Left lung (tissue), 10 donors: ENCODE results near the gene CWC15. TPM values are rescaled to one million over a fixed set of nuclear protein-coding genes. Genes with fewer than 3 reads are reported as not detected.

Source experiments
- ATAC-seq: fragments of 200-7000 bp; cut with Tn5 transposase; one replicate; pipeline ENCODE4 v1.9.1; 2020; ENCODE audit warnings: moderate library complexity
- DNase-seq, 4 donors: peaks; one replicate each; pipeline ENCODE4 v3.0.0-alpha.2; 2013 to 2020
- H3K27ac ChIP-seq, 2 donors: fragments of 200-600 bp; sonication (generic) in 1 of 2; one replicate each; pipeline versions ENCODE4 v1.5.0 to v1.8.0; 2020 to 2021
- H3K27me3 ChIP-seq, 2 donors: fragments of 200-600 bp; sonication (generic) in 1 of 2; one replicate each; pipeline versions ENCODE4 v1.5.0 to v1.8.0; 2020 to 2021
- H3K36me3 ChIP-seq, 2 donors: fragments of 200-600 bp; sonication (generic) in 1 of 2; one replicate each; pipeline versions ENCODE4 v1.5.0 to v1.8.0; 2020 to 2021
- H3K4me1 ChIP-seq, 2 donors: fragments of 200-600 bp; one replicate each; pipeline ENCODE4 v1.8.0; 2021
- H3K4me3 ChIP-seq, 2 donors: fragments of 200-600 bp; sonication (generic) in 1 of 2; one replicate each; pipeline versions ENCODE4 v1.5.0 to v1.8.0; 2020 to 2021; ENCODE audit warnings: mild to moderate bottlenecking in 1 of 2
- H3K9me3 ChIP-seq, 2 donors: fragments of 200-600 bp; sonication (generic) in 1 of 2; one replicate each; pipeline versions ENCODE4 v1.5.0 to v1.8.0; 2020 to 2021
- CTCF ChIP-seq, 2 donors: fragments of 200-600 bp; sonication (generic) in 1 of 2; IDR thresholded peaks; one replicate each; pipeline versions ENCODE4 v1.5.0 to v1.8.0; 2021; ENCODE audit warnings: antibody characterized with exemption in 2 of 2
- intact Hi-C, 2 donors: fragments of 100-400 bp; cut with DNase I; formaldehyde crosslinking; loops; one replicate each; pipeline versions ENCODE4 v1.11.2 to v1.14.2; 2022
- polyA plus RNA-seq, 6 donors: library from polyadenylated mRNA; unstranded; fragments of 120-200 nt; gene quantifications; one replicate each; pipeline ENCODE4 v1.2.1, GENCODE V29; 2013; ENCODE audit not compliant: insufficient read length in 6 of 6
- total RNA-seq, 2 donors: library from RNA; stranded (reverse); fragmentation: NEBNext Ultra II Directional; extraction: Animal tissue kit (Norgen Biotek cat#: 25700); gene quantifications; one replicate each; pipeline ENCODE4 v1.2.1, GENCODE V29; 2021
- donor health status: DM: no; HTN: yes; CAD: no.
- donor health status: DM: no; HTN: no; CAD: no.

The CWC15 gene
- total and polyA plus RNA-seq, 8 donors: 43.3 to 108 (median 97.6) TPM

- Histone ChIP-seq H3K4me3 (no peak overlapping the region), H3K4me1 (peaks cover 17 to 30% of the 10 kb centered on the region in 2 donors), H3K27me3 (no peaks in the 10 kb centered on the region), H3K27ac (peak overlapping the region; percentile 57 to 74), H3K36me3 (no peaks in the 10 kb centered on the region), H3K9me3 (no peaks in the 10 kb centered on the region)
- DNase-seq (peak in 3 of 4 donors; percentile 64 to 94 (median 93)), ATAC-seq (peak; percentile 73)
- no peak for TF ChIP-seq CTCF (IDR thresholded peaks at IDR 0.05)
- intact Hi-C loops: no loop called here
These were observed 46.6 kb downstream of the CWC15 start for GRCh38 chr11:94926698-94927237.

- H3K9me3 ChIP-seq: no peaks in the 10 kb centered on the region
- H3K4me1 ChIP-seq: peaks cover 17 to 30% of the 10 kb centered on the region in 2 donors
- no peaks in the 10 kb centered on the region for H3K36me3 ChIP-seq
- H3K4me3 ChIP-seq: no peak overlapping the region
- ATAC-seq (peak; percentile 6), DNase-seq (no peak)
- H3K27me3 ChIP-seq: no peaks in the 10 kb centered on the region
- no peak for TF ChIP-seq CTCF (IDR thresholded peaks at IDR 0.05)
- H3K27ac ChIP-seq: peak overlapping the region; percentile 57 to 74
- intact Hi-C loops: no loop called here
These were observed 47.1 kb downstream of the CWC15 start for GRCh38 chr11:94926271-94926625.

DNA sequence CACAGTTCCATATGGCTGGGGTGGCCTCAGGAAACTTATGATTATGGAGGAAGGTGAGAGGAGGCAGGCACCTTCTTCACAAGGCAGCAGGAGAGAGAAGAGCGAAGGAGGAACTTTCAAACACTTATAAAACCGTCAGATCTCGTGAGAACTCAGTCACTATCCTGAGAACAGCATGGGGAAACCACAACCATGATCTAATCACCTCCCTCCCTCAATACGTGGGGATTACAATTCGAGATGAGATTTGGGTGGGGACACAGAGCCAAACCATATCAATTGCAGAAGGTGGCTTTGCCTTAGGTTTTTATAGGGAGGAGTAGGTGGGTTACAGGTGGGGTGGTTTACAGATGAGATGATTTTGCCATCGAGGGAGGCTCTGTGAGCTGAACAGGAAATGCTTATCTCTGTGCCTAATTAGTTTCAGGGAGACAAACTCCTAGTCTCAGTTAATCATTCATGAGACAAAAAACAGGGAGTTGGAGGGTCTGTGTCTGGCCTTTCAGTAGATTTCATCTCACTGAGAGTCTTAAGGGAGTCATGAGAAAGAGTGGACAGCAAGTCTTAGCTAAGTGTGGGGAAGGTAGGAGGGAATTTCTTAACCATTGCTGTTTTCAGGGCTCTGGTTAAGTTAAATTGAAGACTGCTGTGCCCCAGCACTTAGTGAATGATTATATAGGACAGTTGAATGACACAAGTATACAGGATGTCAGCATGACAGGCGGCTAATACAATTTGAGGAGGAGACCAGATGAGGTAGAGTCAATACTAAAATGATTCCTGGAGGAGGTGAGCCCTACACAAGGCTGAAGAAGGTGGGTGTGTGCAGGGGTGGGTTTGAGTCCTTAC, 47.7 kb downstream of the CWC15 start:
- Histone ChIP-seq H3K36me3 (no peaks in the 10 kb centered on the region), H3K4me3 (no peak overlapping the region), H3K27ac (peak overlapping the region; percentile 57 to 74), H3K9me3 (no peaks in the 10 kb centered on the region), H3K4me1 (peaks cover 17 to 30% of the 10 kb centered on the region in 2 donors), H3K27me3 (no peaks in the 10 kb centered on the region)
- DNase-seq (no peak), ATAC-seq (no peak)
- intact Hi-C loops: no loop called here
- no peak for TF ChIP-seq CTCF (IDR thresholded peaks at IDR 0.05)

DNA sequence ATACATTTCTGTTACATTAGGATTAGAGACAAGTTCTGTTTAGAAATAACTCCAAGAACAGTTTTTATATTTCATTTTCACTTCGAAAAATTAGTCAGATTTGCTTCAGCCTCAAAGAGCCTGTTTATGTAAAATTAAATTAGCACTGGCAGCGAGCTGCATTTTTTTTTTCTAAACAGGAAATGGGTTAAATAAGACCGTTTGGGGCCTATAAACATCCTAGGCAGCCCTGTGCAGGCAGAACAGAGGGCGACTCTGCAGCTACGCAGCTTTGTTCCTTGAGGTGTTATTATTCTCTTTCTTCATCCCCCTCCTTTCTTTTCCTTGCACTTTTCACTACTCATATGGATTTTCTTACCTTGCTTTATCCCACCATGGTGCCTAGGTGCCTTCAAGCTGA, 48.7 kb downstream of the CWC15 start:
- no peaks in the 10 kb centered on the region for H3K27me3 ChIP-seq
- peaks cover 17 to 30% of the 10 kb centered on the region in 2 donors for H3K4me1 ChIP-seq
- no peaks in the 10 kb centered on the region for H3K9me3 ChIP-seq
- no peak for TF ChIP-seq CTCF (IDR thresholded peaks at IDR 0.05)
- DNase-seq (peak in 2 of 4 donors; percentile 40 to 53), ATAC-seq (no peak)
- peak overlapping the region; percentile 51 to 57 for H3K27ac ChIP-seq
- H3K4me3 ChIP-seq: no peak overlapping the region
- no peaks in the 10 kb centered on the region for H3K36me3 ChIP-seq
- intact Hi-C loops: no loop called here

DNA sequence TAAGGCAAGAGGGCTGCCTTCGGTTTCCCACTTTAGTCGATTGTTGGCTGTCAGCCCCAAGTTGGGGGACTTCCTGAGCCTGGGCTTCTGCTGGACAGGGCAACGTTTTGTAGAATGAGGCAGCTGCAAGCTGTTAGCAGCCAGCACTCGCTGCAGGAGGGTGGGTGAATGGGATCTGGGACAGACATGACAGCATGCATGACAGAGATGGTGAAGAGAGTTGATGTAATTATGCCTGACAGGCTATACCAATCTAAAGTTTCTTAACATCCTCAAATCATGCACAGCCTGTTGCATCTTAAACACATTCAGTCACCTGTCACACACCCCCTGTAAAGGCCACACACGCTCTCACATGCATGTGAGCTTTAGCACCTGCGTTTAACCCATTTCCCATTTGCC, 49.2 kb downstream of the CWC15 start:
- peak overlapping the region in 1 of 2 donors; percentile 57 for H3K27ac ChIP-seq
- no peaks in the 10 kb centered on the region for H3K27me3 ChIP-seq
- DNase-seq (peak in 2 of 4 donors; percentile 82 to 89), ATAC-seq (no peak)
- TF ChIP-seq CTCF (IDR thresholded peaks at IDR 0.05): no peak
- no peaks in the 10 kb centered on the region for H3K9me3 ChIP-seq
- H3K4me3 ChIP-seq: no peak overlapping the region
- intact Hi-C loops: no loop called here
- peaks cover 17 to 30% of the 10 kb centered on the region in 2 donors for H3K4me1 ChIP-seq
- no peaks in the 10 kb centered on the region for H3K36me3 ChIP-seq
